ENCODE measurements around the gene CFAP210.
A peak's percentile ranks its signal among the peaks of the same experiment; 100 is the strongest.

- peak; percentile 29 for TF ChIP-seq MAX (IDR thresholded peaks at IDR 0.05)
- TF ChIP-seq CTCF (IDR thresholded peaks at IDR 0.05; ENCODE audit: low read depth, low read length, missing input control) = no peak
- peak; percentile 72 to 91 for TF ChIP-seq GABPA (IDR thresholded peaks at IDR 0.05 in 1 of 2, conservative IDR thresholded peaks at IDR 0.05 in 1 of 2)
- TF ChIP-seq REST (IDR thresholded peaks at IDR 0.05) = peak; percentile 49
- no peak for TF ChIP-seq EGR1 (IDR thresholded peaks at IDR 0.05; ENCODE audit: low read depth in 2 of 2)
- TF ChIP-seq SP1 (IDR thresholded peaks at IDR 0.05) = peak; percentile 66
- no peak for TF ChIP-seq ZBTB33 (IDR thresholded peaks at IDR 0.05)
- peak in 1 of 2 donors; percentile 46 for TF ChIP-seq HNF4A (conservative IDR thresholded peaks at IDR 0.05)
- TF ChIP-seq RAD21 (IDR thresholded peaks at IDR 0.05) = peak; percentile 20 to 60
- TF ChIP-seq YY1 (IDR thresholded peaks at IDR 0.05) = peak; percentile 89
- no peak for TF ChIP-seq JUND (IDR thresholded peaks at IDR 0.05)
Measured at GRCh38 chr2:169694113-169694893, at the start of gene CFAP210, which contains the start of gene PHOSPHO2.
